GM21423 (cell line): ENCODE results near the gene MPIG6B.
"Not testable (repeated sequence)": the region's sequence is repeated elsewhere in the genome, so short reads cannot be mapped to it uniquely, and the experiment has no call there.

Experiments
- ATAC-seq: cut with Tn5 transposase; IDR thresholded peaks from one replicate; pipeline ENCODE4 v1.9.1; 2021; ENCODE audit warnings: mild to moderate bottlenecking, moderate library complexity; ENCODE audit not compliant: unreplicated experiment

MPIG6B gene

GRCh38 chr6:31700740-31701401, 22.3 kb upstream of the MPIG6B start:
- no peak for ATAC-seq

GRCh38 chr6:31701666-31702404, 21.3 kb upstream of the MPIG6B start:
- no peak for ATAC-seq

GRCh38 chr6:31702405-31702818, 20.8 kb upstream of the MPIG6B start:
- no peak for ATAC-seq

GRCh38 chr6:31702819-31703716, 20.1 kb upstream of the MPIG6B start, which contains the start of gene ABHD16A:
Gene ABHD16A (minus strand): TSS chr6:31703324. CDS start chr6:31703281, 43 bp downstream.
- ATAC-seq: peak; percentile 84

- ATAC-seq: no peak
Measured at GRCh38 chr6:31705931-31706330, 17.2 kb upstream of the MPIG6B start.

GRCh38 chr6:31706599-31706998, 16.6 kb upstream of the MPIG6B start, which contains the start of gene LY6G6F:
Gene LY6G6F (plus strand): TSS chr6:31706866. CDS start chr6:31706907, 41 bp downstream.
- ATAC-seq: no peak

- no peak for ATAC-seq
Measured at GRCh38 chr6:31707701-31708100, 15.5 kb upstream of the MPIG6B start.

GRCh38 chr6:31708224-31708623, 14.9 kb upstream of the MPIG6B start:
- no peak for ATAC-seq

GRCh38 chr6:31709157-31709556, 14.0 kb upstream of the MPIG6B start:
- ATAC-seq: not testable (repeated sequence)

GRCh38 chr6:31710523-31711219, 12.5 kb upstream of the MPIG6B start:
- ATAC-seq: no peak

GRCh38 chr6:31711233-31711632, 11.9 kb upstream of the MPIG6B start:
- no peak for ATAC-seq

- ATAC-seq: no peak
Measured at GRCh38 chr6:31712296-31712695, 10.9 kb upstream of the MPIG6B start.

GRCh38 chr6:31713465-31713864, 9.7 kb upstream of the MPIG6B start:
- ATAC-seq: no peak

- ATAC-seq: no peak
Measured at GRCh38 chr6:31713991-31714684, 9.0 kb upstream of the MPIG6B start.

- ATAC-seq: no peak
Measured at GRCh38 chr6:31715022-31715958, 7.9 kb upstream of the MPIG6B start, which contains the start of gene LY6G6D. Gene LY6G6D (plus strand): TSS chr6:31715348. CDS start chr6:31715356, 8 bp downstream.

- no peak for ATAC-seq
Measured at GRCh38 chr6:31717499-31718222, 5.5 kb upstream of the MPIG6B start.

GRCh38 chr6:31718265-31718664, 4.9 kb upstream of the MPIG6B start:
- ATAC-seq: no peak

- no peak for ATAC-seq
Measured at GRCh38 chr6:31719001-31719400, 4.2 kb upstream of the MPIG6B start.
